Measurements from ENCODE around the gene ANKRD39.
A peak's percentile ranks its signal among the peaks of the same experiment; 100 is the strongest.

ANKRD39 gene

DNA sequence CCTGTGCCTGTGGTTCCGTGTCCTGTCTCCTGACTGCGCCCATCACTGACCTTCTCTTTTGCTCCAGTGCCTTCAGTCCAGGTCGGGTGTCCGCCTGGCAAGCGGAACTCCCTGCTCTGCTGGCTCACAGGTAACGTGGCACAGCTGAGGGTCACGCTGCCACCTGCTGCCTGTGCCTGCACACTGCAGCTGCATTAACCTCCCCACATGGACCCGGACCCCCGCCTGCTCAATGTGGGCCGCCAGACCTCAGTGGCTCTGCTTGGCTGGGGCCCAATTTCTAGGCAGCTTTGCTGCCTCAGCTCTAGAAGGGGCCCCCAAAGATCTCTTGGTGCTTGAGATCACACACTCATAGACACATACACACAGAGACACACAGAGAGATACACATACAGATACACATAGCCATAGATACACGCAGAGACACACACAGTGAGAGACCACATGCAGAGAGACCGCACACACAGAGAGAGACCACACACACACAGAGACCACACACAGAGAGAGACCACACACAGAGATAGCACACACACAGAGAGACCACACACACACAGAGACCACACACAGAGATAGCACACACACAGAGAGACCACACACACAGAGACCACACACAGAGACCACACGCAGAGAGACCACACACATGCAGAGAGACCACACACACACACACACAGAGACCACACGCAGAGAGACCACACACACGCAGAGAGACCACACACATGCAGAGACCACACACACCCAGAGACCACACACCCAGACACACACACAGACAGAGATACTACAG is 56.6 kb downstream of the ANKRD39 start:
- Histone ChIP-seq H3K4me1 (ENCODE audit: control insufficient read depth in 2 of 2, insufficient read depth in 2 of 2, low read length in 2 of 2) (peaks cover 0 to 4% of the 10 kb centered on the region in 2 donors), H3K36me3 (ENCODE audit: control insufficient read depth in 2 of 2, insufficient read depth in 2 of 2, low read length in 2 of 2) (peaks cover 44 to 53% of the 10 kb centered on the region in 2 donors), H3K27me3 (ENCODE audit: control insufficient read depth in 2 of 2, insufficient read depth in 2 of 2, low read length in 2 of 2) (no peaks in the 10 kb centered on the region), H3K4me3 (ENCODE audit: low read length in 2 of 2) (no peak overlapping the region), H3K9ac (ENCODE audit: low read depth in 1 of 2, low read length in 2 of 2) (peak overlapping the region; percentile 6 to 34), H3K27ac (ENCODE audit: low read depth in 2 of 2, low read length in 2 of 2) (peak overlapping the region in 1 of 2 donors; percentile 48), H3K9me3 (ENCODE audit: control insufficient read depth in 2 of 2, low read length in 2 of 2) (no peaks in the 10 kb centered on the region)

DNA sequence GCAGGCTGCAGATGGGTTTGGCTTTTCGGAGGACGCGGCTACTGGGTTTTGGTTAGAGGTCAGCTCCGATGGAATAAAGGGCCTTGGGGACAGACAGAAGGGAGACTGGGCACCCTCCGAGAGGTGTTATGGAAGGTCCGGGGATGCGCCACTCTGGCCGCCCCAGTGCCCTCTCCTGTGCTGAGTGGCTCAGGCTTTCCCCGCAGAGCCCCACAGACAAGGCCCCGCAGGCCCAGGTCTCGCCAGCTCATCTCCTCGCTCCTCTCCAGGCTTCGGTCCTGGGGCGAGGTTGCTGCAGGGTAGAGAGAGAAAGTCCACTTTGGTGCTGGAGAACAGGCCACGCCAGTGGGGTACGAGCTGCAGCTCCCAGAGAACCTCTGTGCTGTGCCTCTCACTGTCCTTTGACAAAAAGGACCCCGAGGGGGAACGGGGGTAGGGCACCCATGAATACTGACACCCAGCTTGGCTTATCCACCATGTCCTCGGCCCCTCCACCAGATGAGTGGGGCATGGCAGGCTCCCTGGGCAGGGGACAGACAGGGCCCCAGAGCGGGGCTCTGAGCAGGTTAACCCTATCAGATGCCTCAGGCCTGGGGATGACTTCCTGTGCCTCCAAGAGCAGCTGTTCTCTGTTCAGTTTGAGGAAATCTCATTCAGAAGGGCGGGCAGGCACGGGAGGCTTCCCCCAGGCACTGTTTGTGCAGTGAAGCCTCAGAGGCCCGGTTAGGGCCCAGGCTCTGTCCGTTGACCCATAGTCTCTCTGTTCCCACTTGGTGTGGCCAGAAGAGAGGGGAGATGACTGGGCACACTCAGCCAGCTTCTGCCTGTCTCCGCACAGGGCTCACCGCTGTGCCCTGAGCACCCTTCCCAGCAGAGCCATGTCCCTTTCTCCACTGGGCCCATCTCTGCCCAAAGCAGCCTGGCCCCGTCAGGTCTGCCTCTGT is 57.5 kb downstream of the ANKRD39 start:
- H3K9me3 ChIP-seq (ENCODE audit: control insufficient read depth in 2 of 2, low read length in 2 of 2) = no peaks in the 10 kb centered on the region
- no peaks in the 10 kb centered on the region for H3K27me3 ChIP-seq (ENCODE audit: control insufficient read depth in 2 of 2, insufficient read depth in 2 of 2, low read length in 2 of 2)
- H3K36me3 ChIP-seq (ENCODE audit: control insufficient read depth in 2 of 2, insufficient read depth in 2 of 2, low read length in 2 of 2) = peaks cover 44 to 53% of the 10 kb centered on the region in 2 donors
- H3K4me3 ChIP-seq (ENCODE audit: low read length in 2 of 2) = no peak overlapping the region
- H3K27ac ChIP-seq (ENCODE audit: low read depth in 2 of 2, low read length in 2 of 2) = peak overlapping the region in 1 of 2 donors; percentile 48
- H3K4me1 ChIP-seq (ENCODE audit: control insufficient read depth in 2 of 2, insufficient read depth in 2 of 2, low read length in 2 of 2) = peaks cover 0 to 4% of the 10 kb centered on the region in 2 donors
- peak overlapping the region; percentile 6 to 34 for H3K9ac ChIP-seq (ENCODE audit: low read depth in 1 of 2, low read length in 2 of 2)

DNA sequence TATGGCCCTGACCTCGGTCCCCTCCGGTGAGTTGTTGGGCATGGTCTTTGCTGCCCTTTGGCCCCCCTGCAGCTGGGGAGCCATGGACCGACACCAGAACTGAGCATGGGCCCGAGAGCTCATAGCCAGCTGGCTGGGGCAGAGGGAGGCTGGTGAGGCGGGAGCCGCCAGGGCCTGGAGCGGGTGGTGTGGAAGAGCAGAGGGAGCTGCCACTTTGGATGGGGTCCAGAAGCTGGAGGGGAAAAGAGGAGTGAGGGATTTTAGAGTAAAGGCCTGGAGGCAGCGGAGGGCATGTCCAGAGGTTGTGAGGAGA is 58.2 kb downstream of the ANKRD39 start:
- no peak overlapping the region for H3K4me3 ChIP-seq (ENCODE audit: low read length in 2 of 2)
- H3K36me3 ChIP-seq (ENCODE audit: control insufficient read depth in 2 of 2, insufficient read depth in 2 of 2, low read length in 2 of 2) = peaks cover 44 to 53% of the 10 kb centered on the region in 2 donors
- H3K9me3 ChIP-seq (ENCODE audit: control insufficient read depth in 2 of 2, low read length in 2 of 2) = no peaks in the 10 kb centered on the region
- H3K9ac ChIP-seq (ENCODE audit: low read depth in 1 of 2, low read length in 2 of 2) = no peak overlapping the region
- H3K4me1 ChIP-seq (ENCODE audit: control insufficient read depth in 2 of 2, insufficient read depth in 2 of 2, low read length in 2 of 2) = peaks cover 0 to 4% of the 10 kb centered on the region in 2 donors
- no peak overlapping the region for H3K27ac ChIP-seq (ENCODE audit: low read depth in 2 of 2, low read length in 2 of 2)
- H3K27me3 ChIP-seq (ENCODE audit: control insufficient read depth in 2 of 2, insufficient read depth in 2 of 2, low read length in 2 of 2) = no peaks in the 10 kb centered on the region

DNA sequence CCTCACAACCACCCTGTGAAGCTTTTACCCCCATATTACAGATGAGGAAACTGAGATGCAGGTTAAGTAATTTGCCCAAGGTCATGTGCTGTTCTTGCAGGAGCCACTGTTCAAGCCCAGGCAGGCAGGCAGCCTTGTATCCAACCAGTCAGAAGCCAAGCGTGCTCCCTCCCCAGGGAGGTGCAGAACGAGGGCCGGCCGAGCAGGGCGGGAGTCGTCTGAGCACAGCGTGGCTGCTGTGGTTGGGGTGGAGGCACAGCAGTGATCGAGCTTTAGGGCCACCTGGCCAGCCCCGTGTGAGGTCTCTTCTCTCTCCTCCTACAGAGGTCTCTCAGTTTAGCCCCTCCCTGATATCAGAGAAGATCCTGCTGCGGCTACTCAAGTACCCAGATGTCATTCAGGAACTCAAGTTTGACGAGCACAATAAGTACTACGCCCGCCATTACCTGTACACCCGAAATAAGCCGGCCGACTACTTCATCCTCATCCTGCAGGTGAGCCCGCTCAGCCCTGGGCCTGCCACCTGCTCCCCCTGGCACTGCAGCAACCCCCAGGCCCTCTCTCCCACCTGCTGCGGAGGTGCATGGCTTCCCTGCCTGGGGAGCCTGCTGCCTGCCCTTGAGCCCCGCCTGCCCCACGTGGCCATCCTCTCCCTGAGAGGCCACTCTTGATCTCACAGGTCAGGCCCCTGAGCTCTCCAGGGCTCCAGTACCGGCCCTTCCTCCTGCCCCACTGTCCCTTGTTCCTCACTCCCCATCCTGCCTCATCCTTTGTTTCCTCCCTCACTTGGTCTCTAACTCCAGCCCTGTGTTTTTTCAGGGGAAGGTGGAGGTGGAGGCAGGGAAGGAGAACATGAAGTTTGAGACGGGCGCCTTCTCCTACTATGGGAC is 58.8 kb downstream of the ANKRD39 start:
- Histone ChIP-seq H3K36me3 (ENCODE audit: control insufficient read depth in 2 of 2, insufficient read depth in 2 of 2, low read length in 2 of 2) (peaks cover 44 to 53% of the 10 kb centered on the region in 2 donors), H3K4me3 (ENCODE audit: low read length in 2 of 2) (no peak overlapping the region), H3K9me3 (ENCODE audit: control insufficient read depth in 2 of 2, low read length in 2 of 2) (no peaks in the 10 kb centered on the region), H3K27me3 (ENCODE audit: control insufficient read depth in 2 of 2, insufficient read depth in 2 of 2, low read length in 2 of 2) (no peaks in the 10 kb centered on the region), H3K4me1 (ENCODE audit: control insufficient read depth in 2 of 2, insufficient read depth in 2 of 2, low read length in 2 of 2) (peaks cover 0 to 4% of the 10 kb centered on the region in 2 donors), H3K27ac (ENCODE audit: low read depth in 2 of 2, low read length in 2 of 2) (no peak overlapping the region), H3K9ac (ENCODE audit: low read depth in 1 of 2, low read length in 2 of 2) (no peak overlapping the region)
